LNCAP (cell line): ENCODE results near the gene MRAS.

Experiments
- TF ChIP-seq, protein P1 (sequence below): fragments of 450-650 bp; IDR thresholded peaks from 2 replicates; pipeline ENCODE4 v1.5.1; 2017; ENCODE audit warnings: mild to moderate bottlenecking

Gene MRAS

DNA sequence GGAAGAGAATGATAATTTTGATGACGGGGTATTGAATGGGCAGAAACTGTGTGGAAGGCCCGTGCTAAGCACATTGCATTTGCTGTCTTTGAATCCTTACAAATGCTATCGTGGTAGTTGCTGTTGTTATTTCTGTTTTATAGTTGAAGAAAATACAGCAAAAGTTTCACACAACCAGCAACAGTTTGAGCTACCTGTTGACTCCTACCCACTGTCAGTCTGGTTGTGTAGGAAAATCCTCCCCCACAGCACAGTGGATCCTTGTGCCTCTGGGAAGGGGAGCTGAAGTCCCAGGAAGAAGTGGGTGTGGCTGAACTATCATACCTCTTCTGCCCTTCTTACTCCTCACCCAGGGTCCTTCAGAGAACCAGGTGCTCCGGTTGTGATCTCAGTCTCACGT lies 29.4 kb downstream of the MRAS start:
- TF ChIP-seq, protein P1, sequence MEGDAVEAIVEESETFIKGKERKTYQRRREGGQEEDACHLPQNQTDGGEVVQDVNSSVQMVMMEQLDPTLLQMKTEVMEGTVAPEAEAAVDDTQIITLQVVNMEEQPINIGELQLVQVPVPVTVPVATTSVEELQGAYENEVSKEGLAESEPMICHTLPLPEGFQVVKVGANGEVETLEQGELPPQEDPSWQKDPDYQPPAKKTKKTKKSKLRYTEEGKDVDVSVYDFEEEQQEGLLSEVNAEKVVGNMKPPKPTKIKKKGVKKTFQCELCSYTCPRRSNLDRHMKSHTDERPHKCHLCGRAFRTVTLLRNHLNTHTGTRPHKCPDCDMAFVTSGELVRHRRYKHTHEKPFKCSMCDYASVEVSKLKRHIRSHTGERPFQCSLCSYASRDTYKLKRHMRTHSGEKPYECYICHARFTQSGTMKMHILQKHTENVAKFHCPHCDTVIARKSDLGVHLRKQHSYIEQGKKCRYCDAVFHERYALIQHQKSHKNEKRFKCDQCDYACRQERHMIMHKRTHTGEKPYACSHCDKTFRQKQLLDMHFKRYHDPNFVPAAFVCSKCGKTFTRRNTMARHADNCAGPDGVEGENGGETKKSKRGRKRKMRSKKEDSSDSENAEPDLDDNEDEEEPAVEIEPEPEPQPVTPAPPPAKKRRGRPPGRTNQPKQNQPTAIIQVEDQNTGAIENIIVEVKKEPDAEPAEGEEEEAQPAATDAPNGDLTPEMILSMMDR: no peak

DNA sequence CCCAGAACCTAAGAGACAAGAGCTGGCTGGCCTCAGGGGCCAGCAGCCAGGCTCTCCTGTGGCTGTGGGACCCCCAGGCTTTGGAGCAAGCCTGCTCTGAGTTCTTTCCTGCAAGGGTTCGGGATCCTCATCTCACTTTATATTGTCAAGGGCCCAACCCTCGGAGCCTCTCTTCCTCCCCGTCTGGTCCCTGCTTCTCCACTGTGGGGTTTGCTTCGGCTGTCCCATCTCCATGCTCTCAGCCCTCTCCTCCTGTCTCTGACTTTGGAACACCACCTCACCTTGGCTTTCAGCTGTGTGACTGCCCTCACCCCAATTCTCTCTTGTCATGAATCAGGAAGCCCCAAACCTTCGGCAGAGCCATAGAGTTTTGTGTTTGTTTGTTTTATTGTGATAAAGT lies 30.0 kb downstream of the MRAS start:
- TF ChIP-seq, protein P1: no peak

DNA sequence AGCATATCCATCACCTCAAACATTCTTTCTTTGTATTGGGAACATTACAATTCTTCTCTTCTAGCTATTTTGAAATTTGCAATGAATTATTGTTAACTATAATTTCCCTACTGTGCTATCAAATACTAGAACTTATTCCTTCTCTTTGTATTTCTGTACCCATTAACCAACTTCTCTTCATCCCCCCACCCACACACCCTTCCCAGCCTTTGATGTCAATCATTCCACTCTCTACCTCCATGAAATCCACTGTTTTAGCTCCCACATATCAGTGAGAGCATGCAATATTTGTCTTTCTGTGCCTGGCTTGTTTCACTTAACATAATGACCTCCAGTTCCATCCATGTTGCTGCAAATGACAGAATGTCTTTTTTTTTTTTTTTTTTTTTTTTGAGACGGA lies 30.6 kb downstream of the MRAS start:
- TF ChIP-seq, protein P1: no peak

DNA sequence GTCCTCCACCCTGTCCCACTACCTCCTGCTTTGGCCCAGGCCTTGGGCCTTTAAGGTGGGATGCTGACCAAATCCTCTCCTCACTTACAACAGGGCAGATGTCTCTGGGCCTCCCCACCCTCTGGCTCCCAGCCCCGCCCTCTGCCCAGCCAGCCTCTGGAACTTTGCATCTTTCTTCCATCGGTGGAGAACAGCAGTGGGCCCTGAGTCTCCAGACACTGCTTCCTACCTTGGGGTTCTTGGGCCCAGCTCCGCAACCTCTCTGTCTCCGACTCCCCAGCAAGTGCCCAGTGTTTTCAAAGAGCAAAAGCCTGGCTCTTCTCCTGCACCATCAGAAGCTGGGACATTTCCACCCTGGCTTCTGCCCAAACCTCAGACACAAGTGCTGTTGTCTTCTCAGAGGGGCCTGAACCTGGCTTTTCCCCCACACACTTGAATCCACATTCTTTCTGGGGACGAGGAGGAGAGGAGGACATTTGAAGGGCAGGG lies 33.1 kb downstream of the MRAS start:
- TF ChIP-seq, protein P1: no peak

DNA sequence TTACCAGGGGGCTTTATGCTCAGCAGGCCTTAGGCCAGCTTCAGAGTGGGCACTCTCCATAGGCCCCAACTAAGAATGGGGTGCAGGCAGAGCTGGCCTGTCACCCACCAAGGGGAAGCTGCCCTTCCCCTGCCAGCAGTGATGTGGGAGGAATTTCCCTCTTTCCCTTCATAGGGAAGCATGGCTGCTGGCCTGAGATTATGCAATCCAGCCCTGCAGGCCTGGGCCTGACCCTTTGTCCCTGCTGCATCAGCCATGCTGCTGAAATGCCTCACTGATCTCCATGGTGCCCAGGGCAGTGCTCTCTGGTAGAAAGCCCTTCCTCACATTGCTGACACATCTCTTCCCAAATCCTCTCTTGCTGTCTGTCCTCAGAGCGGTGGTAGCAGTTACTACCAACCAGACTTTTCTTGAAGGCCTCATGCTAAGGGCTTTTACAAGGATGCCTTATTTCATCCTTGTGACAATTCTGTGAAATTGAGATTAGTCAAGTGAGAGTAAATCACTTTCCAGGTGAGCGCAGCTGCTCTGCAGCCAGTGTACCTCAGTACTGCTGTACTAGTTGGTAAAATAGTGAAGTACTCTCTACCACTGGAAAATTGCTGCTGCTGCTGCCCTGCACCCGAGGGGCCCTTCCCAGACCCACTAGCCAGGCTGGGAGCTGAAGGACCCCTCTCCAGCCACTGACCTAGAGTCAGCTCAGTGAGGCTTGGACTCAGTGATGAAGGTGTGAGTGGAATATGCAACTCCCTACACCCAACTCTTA lies 33.8 kb downstream of the MRAS start:
- TF ChIP-seq, protein P1: no peak

DNA sequence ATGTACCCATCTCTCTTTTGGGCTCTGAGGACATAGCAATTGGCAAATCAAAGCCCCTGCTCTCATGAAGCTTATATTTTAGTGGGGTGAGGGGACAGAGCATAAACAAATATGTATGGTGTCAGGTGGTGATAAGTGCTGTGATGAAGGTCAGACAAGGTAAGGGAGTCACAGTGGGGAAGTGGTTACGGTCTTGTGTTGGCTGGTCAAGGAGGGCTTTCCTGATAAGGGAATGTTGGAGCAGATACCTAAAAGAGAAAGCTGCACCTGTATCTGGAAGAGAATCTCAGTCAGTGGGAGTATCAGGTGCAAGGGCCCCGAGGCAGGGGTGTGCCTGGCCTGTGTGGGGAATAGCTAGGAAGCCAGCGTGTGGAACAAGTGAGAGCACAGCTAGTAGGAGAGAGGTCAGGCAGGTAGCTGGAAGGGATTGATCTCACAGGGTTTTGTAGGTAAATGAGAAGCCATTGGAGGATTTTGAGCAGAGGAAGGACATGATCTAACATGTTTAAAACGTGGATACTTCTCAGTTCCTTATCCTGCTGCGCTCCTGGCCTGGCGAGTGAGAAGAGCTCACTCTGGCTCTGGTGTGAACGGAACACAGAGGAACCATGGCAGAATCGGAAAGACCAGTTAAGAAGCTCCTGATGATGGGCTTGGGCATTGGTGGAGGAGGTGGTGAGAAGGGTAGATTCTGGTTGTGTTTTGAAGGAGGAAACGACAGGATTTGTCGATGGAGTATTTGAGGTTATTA lies 35.5 kb downstream of the MRAS start:
- TF ChIP-seq, protein P1: no peak

DNA sequence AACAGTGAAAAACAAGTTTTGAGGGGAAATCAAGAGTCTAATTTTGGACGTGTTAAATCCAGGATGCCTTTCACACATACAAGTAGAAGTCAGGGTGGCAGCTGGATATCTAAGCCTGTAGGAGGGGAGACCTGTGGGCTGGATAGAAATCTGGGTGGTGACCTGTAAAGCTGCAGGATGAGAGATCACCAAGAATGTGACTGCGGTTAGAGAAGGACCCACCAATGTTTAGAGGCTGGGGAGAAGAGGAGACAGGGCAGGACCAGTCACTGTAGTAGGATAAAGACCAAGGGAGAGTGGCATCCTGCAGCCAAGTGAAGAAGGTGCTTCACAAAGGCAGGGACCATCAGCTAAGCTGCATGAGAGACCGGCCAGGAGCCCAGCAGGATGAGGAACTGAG lies 36.2 kb downstream of the MRAS start:
- TF ChIP-seq, protein P1: no peak
